ENCODE data around the gene PEF1. TPM values are rescaled to one million over a fixed set of nuclear protein-coding genes. Genes with fewer than 3 reads are reported as not detected.

The PEF1 gene
- total RNA-seq, 1 experiment from 2014 or later, result 77.7 TPM

DNA sequence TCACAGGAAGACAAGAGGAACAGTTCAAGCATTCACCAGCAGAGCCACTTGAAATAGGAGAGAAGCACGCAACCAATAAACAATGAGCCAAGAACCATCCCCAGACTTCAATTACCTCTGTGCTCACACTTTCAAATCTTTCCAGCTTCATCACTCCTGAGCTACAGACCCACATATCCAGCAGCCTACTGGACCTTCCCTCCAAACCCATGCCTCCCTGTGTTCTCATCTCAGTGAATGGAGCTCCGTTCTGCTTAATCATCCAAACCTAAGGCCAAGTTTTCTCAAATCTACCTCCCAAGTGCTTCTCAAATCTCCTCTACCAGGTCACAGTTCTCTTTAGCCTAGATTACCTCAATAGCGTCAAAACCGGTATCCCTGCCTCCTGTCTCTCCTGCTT is 3.7 kb downstream of the PEF1 start:
- no peak for DNase-seq (ENCODE audit: low spot score)
- in situ Hi-C loops (cut with HindIII; ENCODE audit: low sequenced_read_pairs), result no loop called here

DNA sequence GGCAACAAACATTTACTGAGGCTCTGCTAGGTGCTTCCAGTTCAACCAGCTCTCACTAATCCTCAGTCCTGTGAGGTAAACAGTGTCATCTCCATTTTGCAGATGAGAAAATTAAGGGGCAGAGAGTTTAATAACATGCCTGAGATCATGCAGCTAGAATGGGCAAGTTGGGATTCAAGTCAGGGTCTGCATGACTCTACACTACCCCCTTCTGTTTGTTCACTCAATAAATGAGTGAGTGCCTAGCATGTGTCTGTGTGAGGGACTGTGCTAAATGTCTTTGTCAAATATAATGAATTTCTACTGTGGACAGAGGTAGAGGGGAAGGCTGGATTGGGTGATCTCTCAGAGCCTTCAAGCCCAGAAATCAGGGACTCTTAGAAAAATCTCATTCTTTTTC is 4.5 kb downstream of the PEF1 start:
- DNase-seq (ENCODE audit: low spot score), result no peak
- in situ Hi-C loops (cut with HindIII; ENCODE audit: low sequenced_read_pairs), result no loop called here

DNA sequence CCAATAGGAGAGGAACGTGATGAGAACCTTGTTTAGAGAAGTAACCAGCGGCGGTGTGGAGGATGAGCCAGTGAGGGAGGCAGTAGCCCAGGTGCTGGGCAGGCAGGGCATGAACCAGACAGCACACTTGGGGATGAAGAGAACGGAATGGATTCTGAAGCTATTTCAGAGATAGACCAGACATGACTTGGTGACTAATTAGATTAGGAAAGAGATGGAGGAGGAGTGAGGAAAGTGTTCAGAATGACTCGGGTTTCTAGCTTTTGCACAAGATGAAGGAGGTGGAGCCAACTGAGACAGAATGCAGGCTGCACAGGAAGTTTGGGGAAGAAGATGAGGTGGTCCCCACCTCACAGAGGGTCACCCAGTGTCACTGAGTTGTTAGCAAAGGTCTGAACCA is 5.1 kb downstream of the PEF1 start:
- in situ Hi-C loops (cut with HindIII; ENCODE audit: low sequenced_read_pairs), result no loop called here

DNA sequence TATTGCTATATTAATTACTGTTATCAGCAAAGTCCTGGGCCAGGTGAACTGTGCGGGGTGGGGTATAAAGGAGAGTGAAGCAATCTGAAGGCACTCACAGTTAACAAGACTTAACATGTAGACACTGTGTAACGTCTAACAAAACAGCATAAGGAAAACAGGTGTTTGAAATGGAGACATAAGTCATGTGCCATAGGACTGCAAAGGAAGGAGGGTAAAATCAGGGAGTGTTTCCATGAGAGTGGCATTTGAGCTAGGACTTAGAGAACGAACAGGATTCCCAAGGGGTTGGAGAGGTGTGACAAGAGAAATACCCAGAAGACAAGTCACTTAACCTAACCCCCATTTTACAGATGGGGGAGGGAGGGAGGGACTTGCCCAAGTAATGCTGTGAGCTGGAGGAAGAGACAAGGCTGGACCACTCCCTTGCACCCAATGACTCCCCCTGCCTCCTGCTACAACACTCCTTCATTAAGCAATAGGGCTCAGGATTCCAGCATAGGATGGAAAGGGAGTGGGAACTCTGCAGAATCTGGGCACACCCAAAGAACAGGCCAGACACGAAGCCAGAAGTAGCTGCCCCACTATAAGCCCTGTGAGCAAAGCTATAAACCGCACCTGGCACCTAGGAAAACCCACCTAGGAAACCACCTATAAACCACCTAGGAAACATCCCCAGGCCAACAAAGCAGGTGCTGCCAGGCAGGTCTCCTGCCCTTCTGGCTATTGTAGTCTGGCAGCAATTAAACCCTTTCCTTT is 6.6 kb downstream of the PEF1 start:
- DNase-seq (ENCODE audit: low spot score), result no peak
- in situ Hi-C loops (cut with HindIII; ENCODE audit: low sequenced_read_pairs), result no loop called here

More for the DNA sequence above, 5.1 kb downstream of the PEF1 start:
- no peak for DNase-seq (ENCODE audit: low spot score)

DNA sequence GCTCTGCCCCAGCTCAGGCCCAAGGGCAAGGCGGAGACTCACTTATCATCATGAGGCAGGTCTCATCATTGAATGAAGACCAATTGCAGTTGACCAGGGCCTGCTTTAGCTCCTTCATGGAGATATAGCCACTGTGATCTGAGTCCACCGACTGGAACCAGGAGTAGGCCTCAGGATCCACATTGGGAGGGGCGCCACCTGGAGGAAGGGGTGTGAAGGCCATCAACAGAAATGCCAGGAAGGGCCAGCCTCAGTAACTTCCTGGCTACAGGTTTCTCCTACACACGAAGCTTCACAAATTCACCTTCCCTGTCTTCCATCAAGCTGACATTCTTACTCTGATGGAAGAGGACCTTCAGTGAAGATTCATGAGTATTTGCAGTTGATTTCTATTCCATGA is 11.6 kb downstream of the PEF1 start:
- in situ Hi-C loops (cut with HindIII; ENCODE audit: low sequenced_read_pairs), result no loop called here
- DNase-seq (ENCODE audit: low spot score), result no peak

DNA sequence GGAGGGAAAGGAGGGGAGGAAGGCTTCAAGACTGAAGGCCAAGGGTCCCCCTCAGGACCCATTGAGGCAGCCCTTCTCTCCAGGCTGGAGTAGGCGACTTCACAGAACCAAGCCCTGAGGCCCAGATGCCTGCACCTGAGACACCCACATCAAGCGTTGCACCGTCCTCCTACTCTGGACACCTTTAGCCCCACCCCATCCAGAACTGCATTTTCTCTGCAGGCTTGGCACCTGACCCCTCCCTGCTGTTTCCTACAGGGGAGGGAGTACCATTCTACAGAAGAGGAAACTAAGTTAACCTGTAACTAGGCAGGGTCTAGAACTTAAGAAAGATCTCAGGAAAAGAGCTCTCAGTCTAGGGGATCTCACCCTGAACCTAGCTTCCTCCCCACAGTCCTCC is 12.0 kb downstream of the PEF1 start:
- in situ Hi-C loops (cut with HindIII; ENCODE audit: low sequenced_read_pairs), result no loop called here
- no peak for DNase-seq (ENCODE audit: low spot score)

DNA sequence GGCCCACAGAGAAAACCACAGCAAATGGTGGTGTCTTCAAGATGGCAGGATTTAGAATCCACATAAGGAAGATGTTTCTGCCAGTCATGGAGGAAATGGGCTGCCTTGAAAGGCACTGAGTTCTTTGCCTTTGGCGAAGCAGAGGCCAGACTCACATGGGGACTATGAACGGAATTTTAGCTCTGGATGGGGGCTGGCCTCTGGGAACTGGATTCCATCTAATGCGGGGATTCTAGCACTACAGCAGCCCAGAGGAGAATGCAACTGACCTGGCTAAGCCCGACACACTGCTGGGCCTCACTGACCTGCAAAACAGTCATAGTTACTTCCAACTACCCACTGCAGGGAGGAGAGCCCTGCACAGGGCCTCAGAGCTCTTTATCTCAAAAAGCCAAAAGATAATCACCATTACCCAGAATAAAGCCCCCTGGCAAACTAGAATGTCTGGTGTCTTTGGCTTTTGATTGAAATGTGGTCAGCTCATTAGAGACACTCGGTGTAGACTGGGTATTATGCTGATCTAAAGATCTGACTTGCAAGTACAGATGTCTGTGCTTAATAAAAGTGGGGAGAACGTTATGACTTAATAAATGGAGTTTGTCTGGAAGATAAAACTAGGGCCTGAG is 15.6 kb downstream of the PEF1 start:
- in situ Hi-C loops (cut with HindIII; ENCODE audit: low sequenced_read_pairs), result no loop called here
- DNase-seq (ENCODE audit: low spot score), result no peak

DNA sequence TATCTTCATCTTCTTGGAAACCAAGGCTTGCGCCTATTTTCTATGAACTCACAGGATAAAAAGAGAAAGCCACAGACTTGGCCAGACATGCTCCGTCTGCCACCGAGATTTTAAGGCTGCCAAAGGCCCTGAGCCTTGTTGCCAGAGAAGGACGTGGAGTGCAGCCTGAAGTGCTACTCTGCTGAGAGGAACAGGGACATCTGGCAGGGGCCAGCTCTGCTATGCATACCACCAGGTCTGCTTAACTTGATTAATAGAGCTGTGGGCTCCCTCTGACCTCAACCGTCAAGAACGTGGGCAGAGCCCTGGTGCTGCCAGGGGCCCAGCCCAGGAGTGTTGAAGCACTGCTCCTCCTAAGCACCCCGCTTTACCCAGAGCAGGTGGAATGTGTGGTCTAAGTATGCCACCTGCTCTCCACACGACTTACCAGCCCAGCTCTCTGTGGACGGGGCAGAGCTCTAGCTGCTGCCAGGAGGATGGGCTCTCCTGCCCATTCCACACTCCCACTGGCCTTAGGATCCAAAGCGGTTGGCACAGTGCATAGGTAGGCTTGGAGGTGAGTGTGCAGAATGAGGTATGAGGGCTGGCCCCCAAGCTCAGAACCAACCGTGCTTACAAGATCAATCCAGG is 16.6 kb downstream of the PEF1 start:
- in situ Hi-C loops (cut with HindIII; ENCODE audit: low sequenced_read_pairs), result no loop called here
- peak; percentile 94 for DNase-seq (ENCODE audit: low spot score)

DNA sequence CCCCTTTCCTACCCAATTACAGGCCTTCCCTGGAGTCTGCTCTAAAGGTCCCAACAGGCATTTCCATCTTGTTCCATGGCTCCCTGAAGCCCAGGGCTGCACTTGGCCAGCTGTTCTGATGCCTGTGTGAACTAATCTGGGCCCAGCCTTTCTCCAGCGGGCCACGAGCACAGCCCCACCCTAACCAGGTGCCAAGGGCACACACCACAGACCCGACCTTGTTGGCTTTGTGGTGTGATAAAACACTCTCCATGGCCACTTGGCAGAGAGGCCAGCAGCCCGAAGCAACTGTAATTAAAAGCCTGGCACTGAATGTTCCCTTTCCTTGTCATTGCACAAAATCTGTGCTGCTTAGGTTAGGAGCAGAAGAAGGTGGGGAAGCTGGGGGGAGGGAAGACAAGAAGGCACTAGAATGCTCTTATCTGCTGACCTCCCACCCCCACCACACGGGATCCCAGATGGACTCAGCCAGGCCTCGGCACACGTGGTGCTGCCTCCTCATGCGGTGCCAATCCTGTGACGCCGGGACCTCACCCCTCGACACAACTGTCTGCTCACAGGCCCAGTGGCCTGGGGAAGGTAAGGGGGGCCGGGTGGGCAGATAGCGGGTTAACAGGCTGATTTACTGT is 17.3 kb downstream of the PEF1 start:
- in situ Hi-C loops (cut with HindIII; ENCODE audit: low sequenced_read_pairs), result no loop called here
- DNase-seq (ENCODE audit: low spot score), result peak; percentile 92

DNA sequence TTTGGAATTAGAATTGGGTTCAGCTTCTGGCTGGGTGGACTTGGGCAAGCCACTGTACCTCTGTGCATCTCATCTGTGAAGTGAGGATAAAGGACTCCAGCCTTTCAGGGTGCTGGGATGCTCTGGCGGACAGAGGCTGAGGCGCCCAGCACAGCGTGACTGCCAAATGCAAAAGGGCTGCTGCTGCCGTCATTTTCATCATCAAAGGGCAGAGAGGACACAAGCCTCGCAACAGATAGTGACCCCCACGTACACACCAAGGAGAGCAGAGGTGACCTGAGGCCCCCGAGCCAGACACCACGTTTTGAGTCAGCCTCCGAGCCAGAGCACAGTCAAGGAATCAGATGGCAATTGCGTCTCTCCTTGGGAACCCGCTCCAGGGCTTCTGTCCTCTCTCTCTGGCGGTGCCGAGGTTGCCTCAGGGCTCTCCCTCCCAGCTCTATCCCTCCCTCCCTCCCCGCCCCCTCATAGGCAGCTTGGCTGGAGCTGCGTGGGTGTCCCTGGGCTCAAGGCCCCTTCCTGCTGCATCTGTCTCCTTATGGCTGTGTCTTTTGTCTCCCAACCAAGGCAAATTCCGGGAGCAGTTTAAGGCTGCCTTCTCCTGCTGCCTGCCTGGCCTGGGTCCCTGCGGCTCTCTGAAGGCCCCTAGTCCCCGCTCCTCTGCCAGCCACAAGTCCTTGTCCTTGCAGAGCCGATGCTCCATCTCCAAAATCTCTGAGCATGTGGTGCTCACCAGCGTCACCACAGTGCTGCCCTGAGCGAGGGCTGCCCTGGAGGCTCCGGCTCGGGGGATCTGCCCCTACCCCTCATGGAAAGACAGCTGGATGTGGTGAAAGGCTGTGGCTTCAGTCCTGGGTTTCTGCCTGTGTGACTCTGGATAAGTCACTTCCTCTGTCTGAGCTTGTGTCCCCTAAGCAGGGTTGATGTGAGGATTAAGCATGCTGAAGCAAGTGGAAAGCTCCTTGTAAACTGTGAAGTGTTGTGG is 18.2 kb downstream of the PEF1 start:
- in situ Hi-C loops (cut with HindIII; ENCODE audit: low sequenced_read_pairs), result no loop called here
- DNase-seq (ENCODE audit: low spot score), result peak; percentile 46

DNA sequence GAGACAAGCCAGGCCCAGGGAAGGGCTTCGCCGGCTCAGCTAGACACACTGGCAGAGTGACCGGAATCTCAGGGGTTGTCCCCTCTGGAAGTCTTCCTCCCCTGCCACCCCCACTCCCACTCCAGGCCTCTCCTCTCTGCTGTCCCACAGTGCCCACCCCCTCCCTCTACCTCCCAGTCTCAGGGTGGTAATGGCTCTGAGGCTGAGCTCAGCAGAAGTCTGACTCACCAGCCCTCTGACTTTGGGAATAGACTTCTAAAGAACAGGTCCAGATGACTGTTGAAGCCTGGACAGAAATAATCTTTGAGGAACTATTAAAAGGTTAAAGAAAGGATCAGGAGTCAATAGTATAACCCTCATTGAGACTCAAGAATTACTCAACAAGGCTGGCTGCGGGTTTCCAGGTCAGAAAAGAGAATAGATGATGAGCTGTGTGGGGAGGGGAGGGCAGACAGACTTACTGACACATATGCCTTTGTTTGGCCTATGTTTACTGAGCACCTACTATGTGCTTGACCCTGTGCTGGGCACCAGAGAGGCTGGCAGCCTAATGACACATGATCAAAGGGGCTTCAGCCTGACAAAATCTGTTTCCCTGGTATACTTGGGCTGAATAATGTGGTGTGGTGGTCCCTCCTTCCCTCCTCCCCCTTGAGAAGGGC is 19.0 kb downstream of the PEF1 start:
- in situ Hi-C loops (cut with HindIII; ENCODE audit: low sequenced_read_pairs), result no loop called here
- DNase-seq (ENCODE audit: low spot score), result no peak

DNA sequence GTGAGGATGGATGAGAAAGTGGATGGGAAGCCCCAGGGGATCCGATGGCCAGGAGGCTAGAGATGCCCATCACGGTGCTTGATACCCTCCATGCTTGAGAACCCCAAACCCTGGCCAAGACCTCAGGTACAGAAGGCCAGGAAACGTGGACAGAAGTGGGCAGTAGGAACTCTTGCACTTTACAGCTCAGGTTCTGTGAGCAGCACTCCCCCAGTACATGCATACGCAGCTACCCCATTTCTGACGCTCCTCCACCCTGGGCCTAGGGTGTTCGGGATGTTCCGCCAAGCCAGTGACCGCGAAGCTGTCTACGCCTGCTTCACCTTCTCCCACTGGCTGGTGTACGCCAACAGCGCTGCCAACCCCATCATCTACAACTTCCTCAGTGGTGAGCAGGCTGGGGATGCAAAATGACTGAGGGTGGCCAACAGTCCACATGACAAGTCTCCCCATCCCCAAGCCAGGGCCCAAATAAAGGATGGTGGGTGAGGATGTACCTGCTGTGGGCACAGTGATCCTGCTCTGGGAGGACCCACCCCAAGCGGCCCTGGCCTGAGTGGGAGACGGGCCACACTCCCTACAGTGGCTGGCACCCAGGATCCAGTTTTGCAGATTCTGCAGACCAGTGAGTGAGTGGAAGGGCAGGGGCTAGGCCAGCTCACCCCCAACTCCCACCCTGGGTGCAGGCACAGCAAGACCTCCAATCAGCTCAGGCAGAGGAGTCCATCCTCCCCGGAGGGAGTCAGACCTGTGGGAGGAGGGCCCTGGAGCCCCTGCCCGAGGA is 19.8 kb downstream of the PEF1 start:
- DNase-seq (ENCODE audit: low spot score), result no peak
- in situ Hi-C loops (cut with HindIII; ENCODE audit: low sequenced_read_pairs), result no loop called here

DNA sequence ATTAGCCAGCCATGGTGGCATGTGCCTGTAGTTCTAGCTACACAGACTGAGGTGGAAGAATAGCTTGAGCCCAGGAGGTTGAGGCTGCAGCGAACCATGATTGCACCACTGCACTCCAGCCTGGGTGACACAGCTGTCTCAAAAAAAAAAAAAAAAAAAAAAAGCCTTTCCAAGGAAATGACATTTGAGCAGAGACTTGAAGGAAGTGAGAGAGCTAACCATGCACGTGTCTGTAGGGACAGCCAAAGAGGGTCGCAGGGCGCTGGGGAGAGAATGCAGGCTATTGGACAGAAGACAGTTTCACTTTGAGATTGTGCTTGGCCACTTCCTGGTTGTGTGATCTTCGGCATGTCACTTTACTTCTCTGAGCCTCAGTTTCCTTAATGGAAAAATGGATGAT is 20.4 kb downstream of the PEF1 start:
- in situ Hi-C loops (cut with HindIII; ENCODE audit: low sequenced_read_pairs), result no loop called here
- DNase-seq (ENCODE audit: low spot score), result no peak

DNA sequence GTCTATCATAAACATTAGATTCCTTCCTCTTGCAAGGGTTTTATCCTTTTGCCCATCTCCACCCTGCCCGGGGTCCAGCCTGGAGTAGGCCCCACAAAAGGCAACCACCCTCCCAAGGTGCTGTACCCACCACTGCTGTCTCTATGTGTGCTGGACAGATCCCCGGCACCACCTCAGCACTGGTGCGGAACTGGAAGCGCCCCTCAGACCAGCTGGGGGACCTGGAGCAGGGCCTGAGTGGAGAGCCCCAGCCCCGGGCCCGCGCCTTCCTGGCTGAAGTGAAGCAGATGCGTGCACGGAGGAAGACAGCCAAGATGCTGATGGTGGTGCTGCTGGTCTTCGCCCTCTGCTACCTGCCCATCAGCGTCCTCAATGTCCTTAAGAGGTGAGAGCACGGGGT is 21.3 kb downstream of the PEF1 start:
- no peak for DNase-seq (ENCODE audit: low spot score)

DNA sequence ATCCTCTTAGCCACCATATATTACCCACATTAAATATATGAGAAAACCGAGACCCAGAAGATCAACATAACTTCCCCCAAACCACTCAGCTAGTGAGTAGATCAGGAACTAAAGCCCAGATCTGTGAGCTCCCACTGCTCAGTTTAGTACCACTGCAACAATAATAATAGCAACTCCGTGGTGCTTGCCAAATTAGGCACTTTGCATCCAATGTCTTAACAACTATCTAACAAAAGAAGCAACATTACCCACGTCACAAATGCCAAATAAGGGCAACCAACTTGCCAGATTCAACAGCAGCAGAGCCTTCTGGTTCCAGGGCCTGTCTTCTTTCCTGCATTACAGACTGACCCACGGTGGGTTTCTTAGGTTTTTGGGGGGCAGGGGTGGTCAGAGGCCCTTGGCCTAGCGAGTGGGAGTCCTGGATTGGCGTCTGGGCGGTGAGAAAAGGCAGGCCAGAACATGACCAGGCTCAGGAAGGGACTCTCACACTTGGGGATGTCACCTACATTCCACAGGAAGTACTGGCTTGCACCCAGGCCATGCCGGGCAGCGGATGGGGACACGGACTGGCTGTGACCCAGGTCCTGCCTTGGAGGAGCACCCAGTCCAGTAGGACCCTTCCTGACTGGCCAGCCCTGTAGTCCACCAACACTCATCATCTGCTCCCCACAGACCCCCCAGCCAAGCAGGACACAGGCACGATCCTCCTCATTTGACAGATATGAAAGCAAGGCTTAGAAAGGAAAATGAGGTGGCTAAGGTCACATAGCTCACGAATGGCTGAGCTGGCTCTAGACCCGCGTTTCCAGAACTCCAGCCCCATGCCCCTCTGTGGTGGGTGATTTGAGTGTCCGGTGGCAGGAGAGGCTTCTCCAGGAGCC is 22.6 kb downstream of the PEF1 start:
- no peak for DNase-seq (ENCODE audit: low spot score)
- in situ Hi-C loops (cut with HindIII; ENCODE audit: low sequenced_read_pairs), result no loop called here

More for the DNA sequence above, 21.3 kb downstream of the PEF1 start:
- in situ Hi-C loops (cut with HindIII; ENCODE audit: low sequenced_read_pairs), result no loop called here

DNA sequence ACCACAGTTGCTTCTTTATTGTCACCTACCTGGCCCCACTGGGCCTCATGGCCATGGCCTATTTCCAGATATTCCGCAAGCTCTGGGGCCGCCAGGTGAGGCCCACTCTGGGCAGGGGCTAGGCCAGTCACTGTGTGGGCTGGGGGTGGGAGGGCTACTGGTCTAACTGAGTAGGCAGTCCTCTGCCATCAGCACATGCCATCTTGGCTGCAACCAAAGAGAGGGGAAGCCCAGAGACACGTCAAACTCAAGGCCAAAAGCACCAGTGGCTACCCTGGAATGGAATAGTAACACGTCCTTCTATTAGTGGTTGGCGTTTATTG is 23.2 kb downstream of the PEF1 start:
- in situ Hi-C loops (cut with HindIII; ENCODE audit: low sequenced_read_pairs), result no loop called here
- no peak for DNase-seq (ENCODE audit: low spot score)

Measured in G401 (cell line).